Stimulated activated CD8-positive, alpha-beta memory T cell treated with anti-CD3 and anti-CD28 coated beads, Interleukin-12 subunit alpha, Interleukin-12 subunit beta, amount 100 ng/mL, for 24 hours (primary cell): ENCODE data around the gene JMJD7.

ENCODE experiments used
- DNase-seq: peaks from one replicate; pipeline ENCODE4 v3.0.0-alpha.2; 2020; ENCODE audit errors: extremely low read depth

The JMJD7 gene

DNA sequence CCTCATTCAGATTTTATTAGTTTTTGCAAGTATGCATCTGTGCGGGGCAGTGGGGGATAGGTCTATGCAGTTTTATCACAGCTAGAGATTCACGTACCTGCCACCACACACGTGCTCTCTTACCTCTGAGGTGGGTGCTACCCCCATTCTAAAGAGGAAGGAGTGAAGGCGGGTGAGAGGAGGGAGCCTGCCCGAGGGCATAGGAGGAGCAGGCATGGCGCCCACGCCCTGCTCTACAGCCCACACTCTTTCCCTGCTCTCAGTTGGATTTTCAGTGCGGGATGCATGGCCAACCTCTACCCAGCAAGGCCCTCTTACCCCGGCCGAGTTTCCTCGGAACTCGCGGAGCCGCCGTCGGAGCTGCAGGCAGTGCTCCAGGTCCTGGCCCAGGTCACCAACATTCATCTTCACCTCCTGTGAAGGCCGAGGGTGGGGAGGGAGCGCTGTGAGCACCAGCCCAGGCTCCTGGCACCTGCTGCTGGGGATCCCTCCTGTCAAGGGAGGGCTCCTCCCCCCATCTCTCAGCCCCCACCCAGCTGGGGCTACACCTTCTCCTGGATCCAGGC, 37.7 kb downstream of the JMJD7 start:
- DNase-seq: no peak

DNA sequence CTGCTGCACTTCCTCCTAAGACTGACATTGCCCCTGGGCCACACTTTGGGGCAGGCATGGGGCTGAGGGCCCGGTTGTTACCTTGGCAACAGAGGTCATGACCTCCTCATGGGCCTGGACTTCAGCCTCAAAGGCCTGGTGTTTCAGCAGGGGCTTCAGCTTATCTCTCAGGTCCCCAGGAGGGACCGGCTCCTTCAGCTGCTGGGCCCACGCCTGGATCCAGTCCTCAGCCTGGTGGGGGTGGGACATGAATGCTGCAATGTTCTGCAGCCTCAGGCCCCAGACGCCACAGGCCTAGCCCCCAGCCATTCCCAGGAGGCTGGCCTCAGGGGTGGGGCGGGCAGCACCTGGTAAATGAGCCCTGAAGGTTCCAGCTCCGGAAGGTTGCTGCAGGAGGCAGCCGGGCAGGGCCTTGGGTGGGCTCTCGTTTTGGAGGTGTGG, 38.4 kb downstream of the JMJD7 start:
- DNase-seq: no peak

DNA sequence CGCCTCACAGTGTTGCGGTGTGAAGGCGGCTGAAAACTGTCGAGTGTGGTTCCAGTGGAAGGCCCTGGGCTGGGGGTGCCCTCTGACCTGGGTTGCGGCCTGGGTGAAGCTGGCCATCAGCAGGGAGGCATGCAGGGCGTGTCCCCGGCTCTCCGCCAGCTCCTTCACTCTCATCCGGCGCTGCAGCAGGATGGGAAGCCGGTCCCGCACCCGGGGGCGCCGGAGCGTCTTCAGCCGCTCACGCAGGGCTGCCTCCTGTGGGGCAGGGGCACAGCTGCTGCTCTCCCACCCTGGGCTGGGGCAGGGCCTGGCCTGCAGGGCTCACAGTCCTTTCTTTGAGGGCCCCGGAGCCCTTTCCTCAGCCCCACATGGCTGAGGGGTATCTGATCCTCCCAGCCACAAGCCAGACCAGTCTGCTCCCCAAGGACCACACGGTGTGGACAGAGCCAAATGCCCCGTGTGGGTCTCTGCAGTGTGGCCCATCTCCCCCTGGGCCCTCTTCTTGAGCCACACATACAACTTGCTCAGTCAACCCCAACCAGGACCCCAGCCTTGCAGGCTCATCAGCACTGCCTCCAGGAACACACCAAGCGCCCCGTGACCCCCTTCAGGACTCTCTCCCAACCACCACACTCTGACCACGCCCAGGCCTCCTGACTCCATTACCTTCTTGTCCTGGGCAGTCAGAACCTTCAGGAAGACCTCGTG, 39.1 kb downstream of the JMJD7 start:
- DNase-seq: no peak

DNA sequence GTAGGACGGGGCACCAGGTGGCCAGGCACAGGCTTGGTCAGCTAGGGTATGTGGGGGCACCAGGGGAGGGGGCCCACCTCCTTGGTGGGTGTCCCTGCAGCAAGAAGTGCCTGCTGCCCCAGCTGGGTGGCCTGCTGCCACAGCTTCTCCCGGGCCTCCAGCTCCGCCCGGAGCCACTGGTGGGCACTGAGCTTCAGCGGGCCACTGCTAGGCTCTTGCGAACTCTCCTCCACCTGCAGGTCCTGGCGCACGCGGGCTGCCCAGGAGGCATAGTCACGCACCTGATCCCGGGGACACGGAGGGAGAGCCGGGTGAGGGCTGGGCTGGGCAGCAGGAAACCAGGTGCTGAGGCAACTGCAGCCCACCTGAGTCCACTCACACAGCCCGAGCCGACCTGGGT, 40.4 kb downstream of the JMJD7 start:
- DNase-seq: no peak

DNA sequence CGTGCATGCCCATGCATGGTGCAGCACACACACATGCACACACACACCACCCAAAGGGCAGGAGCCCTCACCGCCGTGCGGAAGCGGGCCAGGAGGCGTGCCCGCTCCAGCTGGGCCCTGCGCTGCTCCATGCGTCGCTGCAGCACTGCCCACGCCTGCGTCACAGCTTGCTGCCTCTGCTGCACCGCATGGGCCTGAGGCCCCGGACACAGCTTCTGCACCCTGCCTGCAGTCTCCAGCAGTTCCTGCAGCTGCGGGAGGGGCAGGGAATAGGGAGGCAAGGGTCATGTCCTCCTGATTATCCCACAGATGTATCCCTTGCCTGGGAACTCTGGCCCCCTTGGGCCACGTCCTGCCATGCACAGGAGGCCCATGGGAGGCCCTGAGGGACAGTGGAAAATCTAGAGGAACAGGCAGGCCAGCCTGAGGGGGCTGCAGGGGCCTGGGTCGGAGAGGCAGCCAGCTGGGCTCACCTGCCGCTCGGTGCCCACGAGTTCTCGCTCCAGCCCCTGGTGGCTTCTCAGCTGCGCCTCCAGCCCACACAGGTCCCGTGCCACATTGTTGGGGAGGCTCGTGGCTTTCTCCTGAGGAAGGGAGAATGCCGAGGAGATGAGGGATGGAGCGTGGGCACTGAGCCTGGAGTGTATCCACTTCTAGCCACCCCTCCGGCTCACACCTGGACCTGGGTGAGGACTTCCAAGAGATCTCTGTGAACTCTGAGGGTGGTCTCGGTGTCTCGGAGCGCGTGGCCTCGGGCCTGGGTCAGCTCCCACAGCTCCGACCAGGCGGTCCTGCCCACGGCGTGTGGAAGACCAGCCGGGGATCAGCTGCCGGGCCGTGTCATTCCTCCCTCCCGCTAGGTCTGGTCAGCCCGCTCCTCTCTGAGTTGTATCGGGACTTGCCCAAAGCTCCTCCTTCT, 42.1 kb downstream of the JMJD7 start:
- no peak for DNase-seq

DNA sequence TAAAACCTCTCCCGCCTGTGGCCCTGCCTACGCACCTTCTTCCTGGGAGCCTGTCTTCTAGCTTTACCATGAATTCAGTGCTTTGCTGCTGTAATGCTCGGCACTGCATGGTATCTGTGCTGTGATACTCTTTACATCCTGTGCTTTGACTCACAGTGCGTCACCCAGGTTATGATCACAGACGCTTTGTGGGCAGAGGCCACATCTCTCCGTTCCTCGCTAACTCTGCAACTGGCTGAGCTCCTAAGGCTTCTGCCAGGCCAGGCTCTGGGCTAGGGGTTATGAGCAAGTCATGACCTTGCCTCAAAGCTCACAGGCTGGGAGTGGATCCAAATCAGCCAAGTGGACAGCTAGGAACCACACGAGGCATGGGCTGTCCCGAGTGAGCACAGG, 42.8 kb downstream of the JMJD7 start:
- DNase-seq: peak; percentile 19

DNA sequence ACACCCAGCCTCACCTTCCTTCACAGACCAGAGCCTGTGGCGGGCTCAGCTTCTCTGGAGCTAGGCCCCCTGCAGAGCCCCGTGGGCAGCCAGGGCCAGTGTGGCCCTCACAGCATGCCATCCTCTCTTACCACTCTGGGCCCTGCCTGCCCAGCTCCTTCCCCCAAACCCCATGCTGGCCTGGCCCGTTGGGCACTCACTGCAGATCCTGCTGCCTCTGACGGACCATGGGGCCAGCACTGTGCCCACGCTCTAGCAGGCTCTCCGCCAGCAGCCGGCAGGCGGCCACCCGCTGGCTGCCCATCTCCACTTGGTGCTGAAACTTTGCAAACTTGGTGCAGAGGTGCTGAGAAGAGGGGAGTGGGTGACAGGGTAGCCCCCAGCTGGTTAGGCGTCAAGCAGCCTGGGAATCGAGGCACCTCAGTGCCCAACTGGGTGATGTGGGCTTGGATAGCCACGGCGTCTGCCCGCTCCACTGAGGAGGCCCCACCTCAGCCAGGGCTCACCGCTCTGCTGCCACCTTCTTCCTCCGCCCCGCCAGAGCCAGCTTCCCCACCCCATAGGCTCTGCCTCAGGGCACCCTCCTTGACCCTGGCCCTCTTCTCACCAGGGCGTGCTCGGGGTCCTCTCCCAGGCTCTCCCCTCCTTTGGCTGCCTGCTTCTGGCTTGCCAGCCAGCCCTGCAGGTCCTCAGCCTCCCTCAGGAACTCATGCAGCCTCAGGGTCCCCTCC, 43.4 kb downstream of the JMJD7 start:
- no peak for DNase-seq

DNA sequence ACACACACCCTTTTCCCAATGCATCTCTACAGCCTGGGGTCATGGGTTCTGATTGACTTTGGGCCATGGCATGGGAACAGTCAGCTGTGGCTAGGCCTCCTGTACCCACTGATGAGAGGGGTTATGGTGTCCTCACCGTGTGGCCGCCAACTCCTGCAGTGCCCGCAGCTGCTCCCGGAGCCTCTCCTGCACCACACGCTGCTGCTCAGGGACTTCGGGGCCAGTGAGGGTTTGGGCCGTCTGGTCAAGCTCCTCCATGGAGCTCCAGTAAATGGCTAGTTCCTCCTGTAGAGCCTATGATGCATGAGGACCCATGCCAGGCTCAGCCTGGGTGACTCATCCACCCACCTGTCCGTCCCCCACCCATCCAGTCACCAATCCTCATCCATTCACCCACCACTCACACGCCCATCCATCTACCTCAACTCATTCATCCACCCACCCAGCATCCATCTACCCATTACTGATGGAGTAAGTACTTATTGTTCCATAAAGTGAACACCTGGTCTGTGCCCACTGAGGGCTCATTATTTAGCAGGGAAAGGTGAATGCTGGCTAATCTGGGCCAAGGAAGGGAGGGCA, 44.4 kb downstream of the JMJD7 start:
- no peak for DNase-seq

DNA sequence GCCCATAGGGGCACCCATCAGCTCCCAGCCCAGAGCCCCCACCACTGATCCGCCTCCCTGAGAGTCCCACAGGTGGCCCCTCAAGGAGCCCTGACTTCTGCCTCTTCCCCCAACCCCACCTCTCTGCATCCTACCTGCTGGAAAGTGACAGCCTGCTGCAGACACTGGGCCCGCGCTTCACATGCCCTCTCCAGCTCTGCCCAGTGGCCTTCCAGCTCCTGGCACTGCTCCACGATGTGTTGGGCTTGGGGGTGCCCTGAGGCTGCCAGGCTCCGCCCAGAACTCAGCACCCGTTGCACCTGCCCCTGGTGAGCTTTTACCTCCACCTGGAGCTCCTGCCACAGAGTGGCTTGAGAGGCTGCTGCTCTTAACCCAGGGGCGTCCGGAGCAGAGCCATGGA, 45.8 kb downstream of the JMJD7 start:
- no peak for DNase-seq

DNA sequence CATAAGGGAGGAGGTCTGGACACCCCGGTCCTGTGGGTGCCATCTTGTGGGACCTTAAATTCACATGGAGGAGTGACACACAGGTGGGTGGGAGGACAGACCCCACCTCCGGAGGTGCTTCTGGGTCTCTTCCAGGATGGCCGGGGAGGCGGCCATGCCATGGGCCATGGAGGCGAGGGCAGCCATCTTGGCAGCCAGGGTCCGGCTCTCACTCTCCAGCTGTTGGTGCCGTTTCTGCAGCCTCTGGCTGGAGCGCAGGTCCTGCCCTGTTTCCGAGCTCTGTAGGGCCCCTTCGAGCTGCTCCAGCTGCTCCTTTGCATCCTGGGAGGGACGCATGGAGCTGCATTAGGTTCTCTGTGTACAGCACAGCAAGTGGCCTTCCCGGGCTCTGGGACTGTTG, 46.8 kb downstream of the JMJD7 start:
- DNase-seq: no peak

DNA sequence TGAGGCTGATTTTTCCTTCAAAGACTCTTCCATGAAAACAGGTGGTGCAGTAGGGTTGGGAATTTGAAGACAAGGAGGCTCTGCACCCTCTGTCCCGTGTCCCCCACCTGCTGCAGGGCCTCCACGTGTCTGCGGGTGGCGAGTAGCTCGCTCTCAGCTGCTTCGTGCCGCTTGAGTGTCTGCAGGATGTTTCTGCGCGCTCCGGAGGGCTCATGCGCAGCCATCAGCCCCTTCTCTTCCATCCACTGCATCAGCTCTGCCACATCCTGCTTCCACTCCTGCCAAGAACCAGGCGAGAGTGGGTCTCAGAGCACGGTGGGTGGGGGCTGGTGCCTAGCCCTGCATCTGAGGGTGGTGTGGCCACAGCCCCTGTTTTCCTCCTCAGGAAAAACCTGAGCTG, 48.1 kb downstream of the JMJD7 start:
- no peak for DNase-seq

DNA sequence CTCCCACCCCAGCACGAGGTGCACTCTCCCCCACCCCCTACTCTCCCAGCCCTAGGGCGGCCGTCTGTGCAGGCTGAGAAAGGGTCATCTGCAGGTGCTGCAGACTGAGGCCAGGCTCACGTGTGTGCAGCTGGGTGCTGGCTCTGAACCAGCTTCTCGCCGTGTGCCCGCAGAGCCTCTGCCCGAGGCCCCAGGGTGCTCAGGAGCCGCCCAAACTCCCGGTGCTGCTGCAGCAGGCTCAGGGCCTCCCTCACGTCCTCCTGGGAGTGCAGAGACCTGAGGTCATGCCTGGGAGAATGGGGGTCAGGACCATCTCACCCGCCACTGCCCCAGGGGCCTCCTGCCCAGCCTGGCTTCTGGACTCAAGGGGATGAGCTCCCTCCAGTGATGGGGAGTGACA, 48.8 kb downstream of the JMJD7 start:
- DNase-seq: no peak

DNA sequence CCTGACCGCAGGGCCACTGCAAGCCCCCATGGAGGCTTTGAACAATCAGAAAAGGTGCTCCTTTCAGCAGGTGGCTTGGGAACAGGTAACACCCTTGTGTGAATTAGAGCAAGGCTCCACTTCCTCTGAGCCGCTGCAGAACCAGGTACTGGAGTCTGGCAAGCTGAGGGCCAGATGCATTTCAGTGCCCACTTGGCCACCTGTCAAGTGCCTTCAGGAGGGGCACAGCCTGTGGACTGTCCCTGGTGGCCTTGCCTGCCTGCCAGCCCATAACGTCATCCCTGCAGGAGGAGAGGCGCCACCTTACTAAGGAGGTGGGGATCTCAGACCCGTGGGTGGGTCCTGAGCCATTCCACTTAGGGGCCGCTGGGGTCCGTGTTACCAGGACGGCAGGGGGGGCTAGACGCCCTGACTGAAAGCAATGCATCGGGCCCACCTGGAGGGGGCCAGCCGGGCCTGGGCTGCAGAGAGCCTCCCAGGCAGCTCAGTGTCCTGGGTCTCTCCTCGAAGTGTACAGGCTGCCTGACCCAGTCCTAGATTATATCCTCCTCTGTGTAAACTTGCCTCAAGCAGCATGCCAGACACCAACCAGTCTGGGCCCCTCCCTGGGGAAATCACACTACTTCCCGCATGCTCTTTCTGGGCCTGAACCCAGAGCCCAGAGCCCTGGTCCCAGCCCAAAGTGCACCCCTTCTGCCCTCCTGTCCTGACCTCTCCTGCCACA, 49.9 kb downstream of the JMJD7 start:
- DNase-seq: no peak

DNA sequence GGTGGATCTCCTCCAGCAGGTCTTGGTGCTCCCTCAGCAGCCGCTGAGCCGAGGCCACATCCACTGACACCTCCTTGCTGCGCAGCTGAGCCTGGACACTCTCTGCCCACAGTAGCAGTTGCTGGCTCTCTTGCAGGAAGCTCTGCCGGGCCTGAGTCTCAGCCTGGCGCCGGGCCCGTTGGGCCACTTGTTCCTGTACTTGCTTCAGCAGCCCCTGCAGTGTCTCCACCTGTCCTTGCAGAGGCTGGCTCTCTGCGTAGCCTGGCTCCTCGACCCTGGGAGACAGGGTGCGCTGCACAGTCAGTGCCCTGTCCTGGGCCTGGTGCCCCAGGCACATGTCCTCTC, 50.4 kb downstream of the JMJD7 start:
- no peak for DNase-seq

DNA sequence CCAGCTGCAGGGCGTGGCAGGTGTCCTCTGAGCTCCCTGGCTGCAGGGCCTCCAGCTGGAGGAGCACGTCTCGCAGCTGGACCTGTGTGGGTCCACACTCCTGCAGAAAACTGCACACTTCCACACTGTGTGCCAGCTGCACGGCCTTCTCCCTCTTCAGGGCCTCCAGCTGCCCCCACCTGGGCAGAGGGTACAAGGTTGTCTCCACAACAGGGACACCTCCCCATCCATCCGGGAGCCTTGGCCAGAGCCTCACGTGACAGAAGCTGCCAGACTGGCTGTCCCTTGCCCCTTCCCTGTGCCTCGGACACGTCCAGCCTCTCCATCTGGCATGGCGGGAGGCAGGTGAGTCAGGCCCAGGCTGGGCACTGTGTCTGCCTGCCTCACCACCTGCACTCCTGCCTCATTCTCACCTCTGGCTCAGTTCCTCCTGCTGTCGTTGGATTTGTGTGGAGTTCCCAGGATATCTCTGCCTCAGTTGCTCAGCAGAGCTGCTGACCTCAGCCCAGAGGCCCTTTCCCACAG, 51.5 kb downstream of the JMJD7 start:
- no peak for DNase-seq

DNA sequence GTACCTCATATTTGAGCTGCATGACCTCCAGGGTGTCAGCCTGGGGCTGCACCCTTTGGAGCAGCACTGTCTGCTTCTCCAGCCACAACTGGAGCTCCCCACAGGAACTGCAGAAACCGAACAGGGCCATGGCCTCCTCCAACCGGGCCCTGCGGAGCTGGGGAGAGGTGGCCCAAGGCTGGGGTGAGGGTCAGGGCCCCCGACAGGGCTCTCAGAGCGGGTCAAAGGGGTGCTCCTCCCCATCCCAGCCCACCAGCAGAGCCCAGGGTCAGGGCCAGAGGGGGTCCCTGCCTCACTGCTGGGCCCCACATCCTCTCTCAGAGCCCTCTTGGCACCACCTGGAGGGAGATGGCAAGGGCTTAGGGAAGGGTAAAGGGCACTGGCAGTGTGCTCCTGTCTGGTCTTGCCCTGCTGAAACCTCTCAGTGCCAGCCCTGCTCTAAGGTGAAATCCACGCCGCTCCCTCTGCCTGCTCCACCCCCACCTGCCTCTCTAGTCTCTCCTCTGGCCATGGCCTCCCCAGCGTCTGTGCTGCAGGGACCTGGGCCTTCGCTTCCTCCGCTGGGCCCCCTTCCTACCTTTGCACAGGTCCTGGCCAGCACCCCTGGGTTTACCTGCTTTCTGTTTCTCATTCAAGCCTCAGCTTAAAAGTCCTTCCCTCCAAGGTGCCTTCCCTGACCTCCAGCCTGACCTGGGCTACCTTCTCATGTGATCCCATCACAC, 52.4 kb downstream of the JMJD7 start:
- DNase-seq: no peak

DNA sequence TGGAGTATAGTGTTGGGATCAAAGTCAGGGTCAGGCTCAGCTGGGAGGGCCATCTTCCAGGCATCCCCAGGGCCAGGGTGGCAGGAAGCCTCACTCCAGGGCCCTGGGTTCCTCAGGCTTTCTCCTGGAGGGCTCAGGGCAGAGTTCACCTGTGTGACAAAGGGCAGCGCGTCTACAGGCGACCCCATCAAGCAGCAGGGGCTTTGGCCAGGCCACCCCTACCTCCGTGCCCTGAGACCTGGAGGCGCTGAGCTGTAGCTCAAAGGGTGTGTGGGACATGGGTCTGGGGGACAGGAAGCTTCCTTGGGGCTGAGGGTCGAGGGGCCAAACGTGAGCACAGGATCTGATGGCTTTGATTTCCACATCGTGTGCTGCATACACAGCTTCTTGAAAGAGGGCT, 53.2 kb downstream of the JMJD7 start:
- DNase-seq: no peak

DNA sequence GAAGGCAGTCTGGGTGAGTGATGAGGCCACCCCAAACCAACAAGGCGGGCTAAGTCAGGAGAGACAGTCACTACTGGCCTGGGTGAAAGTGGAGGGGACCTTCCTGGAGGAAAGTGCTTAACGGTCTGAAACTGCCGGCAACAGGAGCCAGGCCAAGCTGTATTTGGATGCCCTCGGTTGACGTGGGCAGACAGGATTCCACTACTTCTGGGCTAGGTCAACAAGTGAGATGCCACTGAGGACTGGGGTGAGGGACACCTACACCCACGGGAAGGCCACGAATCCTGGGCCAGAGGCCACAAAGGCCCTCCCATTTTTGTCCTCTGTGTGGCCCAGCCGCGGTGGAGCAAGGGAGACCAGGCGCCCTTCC, 53.6 kb downstream of the JMJD7 start:
- DNase-seq: no peak

DNA sequence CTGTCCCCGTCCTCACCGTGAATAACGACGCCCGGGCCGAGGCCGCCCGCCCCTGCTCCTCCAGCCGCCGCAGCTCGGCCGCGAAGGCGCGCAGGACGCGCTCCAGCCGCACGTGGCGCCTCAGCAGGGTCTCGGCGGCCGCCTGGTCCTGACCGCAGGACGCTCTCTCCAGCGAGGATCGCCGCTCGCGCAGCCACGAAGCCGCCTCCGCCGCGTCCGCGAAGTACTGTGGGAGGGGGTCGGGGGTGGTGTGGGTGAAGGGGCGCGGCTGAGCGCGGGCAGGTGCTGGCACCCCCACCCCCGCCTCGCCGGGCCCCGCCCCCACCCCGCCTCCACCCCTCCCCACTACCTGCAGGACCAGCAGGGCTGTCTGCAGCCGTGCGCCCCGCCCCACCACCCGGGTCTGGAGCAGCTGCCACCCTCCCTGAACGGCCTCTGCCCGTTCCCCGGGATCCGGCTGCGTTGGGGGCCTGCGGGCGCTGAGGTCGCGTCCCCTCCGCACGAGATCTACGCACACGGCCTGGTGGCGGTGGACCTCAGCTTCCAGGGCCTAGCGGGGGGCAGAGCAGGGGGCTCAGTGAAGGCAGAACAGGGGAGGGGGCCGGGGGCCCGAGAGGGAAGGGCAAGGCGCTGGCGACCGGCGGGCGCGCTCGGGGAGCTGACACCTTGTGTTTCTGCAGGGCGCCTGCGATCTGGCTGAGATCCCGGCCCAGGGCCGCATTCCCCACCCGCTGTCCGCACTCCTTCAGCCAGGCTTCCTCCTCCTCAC, 54.2 kb downstream of the JMJD7 start:
- no peak for DNase-seq
